ENCODE data around the gene LDHAL6A. TPM values are rescaled to one million over a fixed set of nuclear protein-coding genes. Genes with fewer than 3 reads are reported as not detected.

LDHAL6A gene
- total and polyA plus RNA-seq, 2 donors (not counting 3 experiments of a cell fraction or from before 2014, with no cell fraction given) = not detected

GRCh38 chr11:18522388-18522787 lies 66.7 kb downstream of the LDHAL6A start:
- no peak overlapping the region for H2AFZ ChIP-seq (ENCODE audit: low read depth, low read length)
- H3K4me1 ChIP-seq (ENCODE audit: control insufficient read depth, extremely low read depth, insufficient read depth, low read length) = peaks cover 9% of the 10 kb centered on the region
- no peaks in the 10 kb centered on the region for H3K9me1 ChIP-seq (replicated peaks; ENCODE audit: control insufficient read depth, extremely low read depth, insufficient read depth, low read length)
- ChIA-PET CTCF (interaction anchor here (0.8 to 1.7 kb wide), 2 partner anchors 242 to 278 kb away, joined by 3 to 4 read pairs; no protein-coding TSS in a partner anchor), POLR2A (no interaction called here)
- FAIRE-seq = no peak
- H3K9ac ChIP-seq (replicated peaks; ENCODE audit: extremely low read depth, insufficient read depth, low read length) = no peak overlapping the region
- H3K27me3 ChIP-seq (ENCODE audit: control insufficient read depth in 2 of 2, insufficient read depth in 2 of 2, low read length in 2 of 2) = no peaks in the 10 kb centered on the region
- no peak for TF ChIP-seq MAX (IDR thresholded peaks at IDR 0.05; ENCODE audit: insufficient read depth, insufficient read length)
- TF ChIP-seq POLR2A (IDR thresholded peaks at IDR 0.05; ENCODE audit: low read depth, low read length) = no peak
- TF ChIP-seq MYC (IDR thresholded peaks at IDR 0.05; ENCODE audit: low read depth, low read length) = no peak
- no peak for TF ChIP-seq GATA2 (IDR thresholded peaks at IDR 0.05; ENCODE audit: insufficient read depth, insufficient read length, low read depth, low read length)
- TF ChIP-seq JUN (IDR thresholded peaks at IDR 0.05; ENCODE audit: borderline replicate concordance, insufficient read depth, insufficient read length, low read depth) = no peak
- no peak for TF ChIP-seq FOS (IDR thresholded peaks at IDR 0.05; ENCODE audit: borderline replicate concordance, insufficient read depth, low read length)
- TF ChIP-seq CTCF (IDR thresholded peaks at IDR 0.05; ENCODE audit: extremely low read depth in 1 of 2, insufficient read depth in 1 of 2, low read depth in 1 of 2, low read length in 2 of 2) = no peak
- no peak for TF ChIP-seq POLR2AphosphoS5 (IDR thresholded peaks at IDR 0.05; ENCODE audit: insufficient read depth, low read depth, low read length)
- no peak for TF ChIP-seq EZH2 (IDR thresholded peaks at IDR 0.05; ENCODE audit: borderline replicate concordance, low read depth, low read length, severe bottlenecking)
- no peaks in the 10 kb centered on the region for H3K9me3 ChIP-seq (replicated peaks; ENCODE audit: control insufficient read depth, insufficient read depth, low read length)
- H3K4me2 ChIP-seq (ENCODE audit: insufficient read depth, low read length) = no peak overlapping the region
- intact Hi-C loops (cut with micrococcal nuclease) (loop anchor here (10.0 kb wide), 1 partner anchor 278 kb away; the partner anchor contains the start of gene SAA2), dilution Hi-C loops (cut with MboI; ENCODE audit: extremely low pct_ligation_motif_present, low sequenced_read_pairs) (no loop called here)
- no peaks in the 10 kb centered on the region for H4K20me1 ChIP-seq (replicated peaks; ENCODE audit: control insufficient read depth, extremely low read depth, insufficient read depth, low read length)
- H3K27ac ChIP-seq (ENCODE audit: insufficient read depth, low read depth, low read length) = no peak overlapping the region
- H3K79me2 ChIP-seq (ENCODE audit: control insufficient read depth, insufficient read depth, low read length) = peaks cover 27% of the 10 kb centered on the region
- BruUV-seq (replicated peaks) = no TSS peak
- H3K4me3 ChIP-seq (replicated peaks in 1 of 3; ENCODE audit: insufficient read depth in 1 of 3, low read depth in 1 of 3, low read length in 3 of 3) = no peak overlapping the region
- no peaks in the 10 kb centered on the region for H3K36me3 ChIP-seq (ENCODE audit: control insufficient read depth in 2 of 2, extremely low read depth in 1 of 2, insufficient read depth in 2 of 2, low read length in 2 of 2)
- no peak for DNase-seq (ENCODE audit: low read depth, low spot score)
